K562 (cell line): ENCODE results near the gene GFM1. TPM values are rescaled to one million over a fixed set of nuclear protein-coding genes. Genes with fewer than 3 reads are reported as not detected.

ENCODE experiments used
- ATF1 ChIP-seq, 2 experiments: fragments of 450-650 bp in 1 of 2; IDR thresholded peaks; 2 replicates each; pipeline ENCODE4 v1.6.1; 2016; ENCODE audit warnings: missing compliant biosample characterization in 1 of 2, missing genetic modification characterization in 1 of 2
- C11orf30 ChIP-seq: fragments of 450-650 bp; IDR thresholded peaks from 2 replicates; pipeline ENCODE4 v1.6.1; 2016; ENCODE audit warnings: low read depth, mild to moderate bottlenecking
- CAMTA2 ChIP-seq: fragments of 250-450 bp; sonication (Bioruptor Pico); conservative IDR thresholded peaks from 2 replicates; pipeline ENCODE4 v1.5.1; 2022
- CBFA2T2 ChIP-seq: fragments of 450-650 bp; conservative IDR thresholded peaks from 2 replicates; pipeline ENCODE4 v1.6.1; 2017; ENCODE audit warnings: mild to moderate bottlenecking
- CBX8 ChIP-seq: fragments of 200-600 bp; sonication (generic); IDR thresholded peaks from 2 replicates; pipeline ENCODE4 v1.6.1; 2012; ENCODE audit warnings: borderline replicate concordance, mixed run types, low read depth, mild to moderate bottlenecking, moderate library complexity, mixed read lengths, low read length, control low read depth, inconsistent platforms; ENCODE audit not compliant: poor library complexity, severe bottlenecking; ENCODE audit errors: extremely low read depth
- GTF2E2 ChIP-seq: fragments of 200-800 bp; sonication (Bioruptor generic); IDR thresholded peaks from 2 replicates; pipeline ENCODE4 v1.6.1; 2016; ENCODE audit warnings: missing genetic modification characterization, missing compliant biosample characterization
- HDAC2 ChIP-seq: fragments of 450-650 bp; IDR thresholded peaks from 2 replicates; pipeline ENCODE4 v1.6.1; 2016; ENCODE audit warnings: mild to moderate bottlenecking
- JUNB ChIP-seq: fragments of 450-650 bp; formaldehyde crosslinking; conservative IDR thresholded peaks from 2 replicates; pipeline ENCODE4 v1.4.0; 2020; ENCODE audit warnings: mild to moderate bottlenecking
- JUND ChIP-seq, 2 experiments: IDR thresholded peaks; 2 replicates in 1 of 2; 3 replicates in 1 of 2; pipeline ENCODE4 v1.6.1; 2011; ENCODE audit warnings: borderline replicate concordance in 2 of 2, low read depth in 2 of 2, low read length in 2 of 2, improper control_type of control experiment in 1 of 2, missing biosample characterization in 1 of 2, missing genetic modification characterization in 1 of 2, missing genetic modification reagents in 1 of 2
- NFATC3 ChIP-seq: fragments of 450-650 bp; IDR thresholded peaks from 2 replicates; pipeline ENCODE4 v1.6.1; 2017; ENCODE audit warnings: mild to moderate bottlenecking
- NFRKB ChIP-seq: fragments of 450-650 bp; IDR thresholded peaks from 2 replicates; pipeline ENCODE4 v1.6.1; 2016; ENCODE audit warnings: low read depth
- RAD21 ChIP-seq, 2 experiments: fragments of 250-450 bp in 1 of 2; fragments of 450-650 bp in 1 of 2; sonication (Bioruptor Pico) in 1 of 2; formaldehyde crosslinking in 1 of 2; IDR thresholded peaks in 1 of 2; conservative IDR thresholded peaks in 1 of 2; 2 replicates each; pipeline versions ENCODE4 v1.4.0 to v1.8.0; 2020 to 2022; ENCODE audit warnings: mild to moderate bottlenecking in 2 of 2, moderate library complexity in 1 of 2
- SMARCB1 ChIP-seq: IDR thresholded peaks from 2 replicates; pipeline ENCODE4 v1.6.1; 2011; ENCODE audit warnings: improper control_type of control experiment, low read depth; ENCODE audit not compliant: insufficient read length
- SREBF1 ChIP-seq: fragments of 150-350 bp; IDR thresholded peaks from 2 replicates; pipeline ENCODE4 v1.6.1; 2014; ENCODE audit warnings: antibody characterized with exemption, low read depth, low read length, borderline replicate concordance
- ZNF311 ChIP-seq: fragments of 250-450 bp; sonication (Bioruptor Pico); IDR thresholded peaks from 2 replicates; pipeline ENCODE4 v1.4.0; 2020; ENCODE audit warnings: mild to moderate bottlenecking, moderate library complexity
- polyA plus RNA-seq, 8 experiments: library from polyadenylated mRNA; depleted of rRNA in 4 of 8; stranded (reverse) in 5 of 8; unstranded in 3 of 8; fragments of >200 nt; fragmentation: Nextera tagmentation in 2 of 8; fragmentation: Illumina TruSeq in 1 of 8; extraction: Ambion mirVana in 2 of 8; extraction: Trizol in 1 of 8; gene quantifications; 2 replicates each; pipeline versions ENCODE4 v1.2.1 to v1.2.3, GENCODE V29; 2011 to 2014; ENCODE audit warnings: inconsistent platforms in 1 of 8, missing spikeins in 1 of 8
- total RNA-seq, 7 experiments: library from RNA; depleted of rRNA in 6 of 7; stranded (reverse); fragments of >200 nt in 6 of 7; fragmentation: Illumina TruSeq in 2 of 7; extraction: Trizol in 2 of 7; gene quantifications; 2 replicates each; pipeline versions ENCODE4 v1.2.1 to v1.2.3, GENCODE V29; 2011 to 2021; ENCODE audit warnings: low replicate concordance in 1 of 7
- TF ChIP-seq, protein P1 (sequence below): fragments of 250-450 bp; sonication (Bioruptor Pico); IDR thresholded peaks from 2 replicates; pipeline ENCODE4 v1.5.0; 2021; ENCODE audit warnings: mild to moderate bottlenecking, moderate library complexity
- TF ChIP-seq, protein P2 (sequence below): IDR thresholded peaks from 2 replicates; pipeline ENCODE4 v1.6.1; 2014; ENCODE audit warnings: antibody characterized with exemption
- TF ChIP-seq, protein P3 (sequence below): fragments of 250-450 bp; sonication (Bioruptor Pico); IDR thresholded peaks from 2 replicates; pipeline ENCODE4 v1.8.0; 2021; ENCODE audit warnings: mild to moderate bottlenecking, moderate library complexity
- TF ChIP-seq, protein P4 (sequence below): fragments of 450-650 bp; IDR thresholded peaks from 2 replicates; pipeline ENCODE4 v1.6.1; 2016
- TF ChIP-seq, protein P5 (sequence below): fragments of 450-650 bp; formaldehyde crosslinking; IDR thresholded peaks from 2 replicates; pipeline ENCODE4 v1.4.0; 2020; ENCODE audit warnings: mild to moderate bottlenecking, moderate library complexity

Gene GFM1
- total and polyA plus RNA-seq, 9 of the 15 experiments (the other 6 are each of a cell fraction or from before 2014, with no cell fraction given), result 38.9 to 86.7 (median 64.8) TPM

DNA sequence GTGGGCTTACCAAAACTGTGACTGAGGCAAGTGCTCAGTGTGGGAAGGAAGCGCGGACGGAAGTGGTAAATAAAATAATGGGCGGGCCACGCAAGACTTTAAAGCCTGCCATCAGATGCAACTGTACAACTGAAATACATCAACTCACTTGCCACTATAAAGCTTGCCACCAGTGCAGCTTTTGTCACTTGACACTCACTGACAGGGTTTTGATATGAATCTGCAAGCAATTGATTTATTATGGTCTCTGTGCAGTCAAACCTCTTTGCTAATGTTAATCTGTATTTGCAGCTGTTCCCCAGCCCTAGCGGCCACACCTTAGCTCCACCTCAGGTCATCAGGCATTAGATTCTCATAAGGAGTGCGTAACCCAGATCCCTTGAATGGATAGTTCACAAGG is 2.3 kb upstream of the GFM1 start (continued):
- TF ChIP-seq, protein P1, sequence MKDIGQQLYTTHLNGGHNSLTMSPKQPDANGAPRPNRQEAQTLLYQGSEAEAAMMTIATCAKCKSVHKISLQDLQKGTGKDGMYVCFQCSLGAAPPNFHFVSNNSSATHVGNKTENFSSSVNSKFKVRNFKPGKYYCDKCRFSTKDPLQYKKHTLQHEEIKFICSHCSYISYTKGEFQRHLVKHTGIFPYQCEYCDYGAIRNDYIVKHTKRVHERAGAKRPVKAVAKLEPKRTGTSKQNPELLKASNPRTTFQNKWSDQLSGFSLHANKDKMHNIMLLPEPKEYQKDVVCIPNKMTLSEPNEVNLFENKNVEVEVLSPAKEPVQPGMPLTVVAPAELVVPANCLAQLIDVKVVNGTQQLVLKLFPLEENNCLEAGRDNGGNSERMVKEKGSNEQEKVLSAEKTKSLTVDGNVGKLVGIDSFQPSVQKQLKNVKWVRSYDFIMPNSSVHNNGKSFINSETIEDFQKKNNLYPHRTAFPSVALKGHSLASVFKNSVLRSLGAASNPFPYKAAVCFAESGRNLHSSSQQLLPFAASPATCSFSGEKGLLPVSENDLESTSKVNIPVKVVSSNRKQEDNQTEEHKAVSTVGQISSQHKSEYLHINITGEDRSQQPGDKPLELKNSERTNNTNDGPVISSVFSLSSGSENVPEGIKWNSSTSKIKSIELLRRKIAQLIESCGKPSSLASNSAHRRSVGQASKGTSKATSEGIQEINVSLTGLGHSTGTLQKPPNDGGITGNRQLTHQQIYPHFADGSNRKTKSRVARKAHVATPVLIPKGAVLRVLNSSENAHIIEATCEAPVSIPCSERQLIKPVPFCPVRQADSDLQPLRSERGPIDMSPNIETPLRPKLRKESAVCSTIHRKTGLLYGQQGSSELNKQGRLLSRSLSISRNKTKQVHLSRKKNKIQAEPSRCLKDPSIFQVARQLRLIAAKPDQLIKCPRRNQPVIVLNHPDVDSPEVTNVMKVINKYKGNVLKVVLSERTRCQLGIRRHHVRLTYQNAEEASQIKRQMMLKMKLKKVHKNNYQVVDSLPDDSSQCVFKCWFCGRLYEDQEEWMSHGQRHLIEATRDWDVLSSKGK, result no peak
- TF ChIP-seq SMARCB1, result no peak
- peak in 1 of 2 experiments; percentile 32; a peak in 3 of 4 replicates for TF ChIP-seq RAD21 (CRISPR knock-in tag; conservative IDR thresholded peaks at IDR 0.05 in 1 of 2, IDR thresholded peaks at IDR 0.05 in 1 of 2)
- no peak for TF ChIP-seq HDAC2
- no peak for TF ChIP-seq NFATC3
- no peak for TF ChIP-seq NFRKB
- no peak for TF ChIP-seq ATF1 (CRISPR knock-in tag; IDR thresholded peaks at IDR 0.05)
- no peak for TF ChIP-seq ATF1 (tag; IDR thresholded peaks at IDR 0.05)
- peak; percentile 14; the same call in 1 of the 2 replicates for TF ChIP-seq JUND (IDR thresholded peaks at IDR 0.05; ENCODE audit: borderline replicate concordance, low read depth, low read length)
- TF ChIP-seq JUND (tag; IDR thresholded peaks at IDR 0.05; ENCODE audit: borderline replicate concordance, low read depth, low read length), result 0 out of 3 replicates have a peak, but pooled peaks have one; percentile 8
- TF ChIP-seq, protein P2, sequence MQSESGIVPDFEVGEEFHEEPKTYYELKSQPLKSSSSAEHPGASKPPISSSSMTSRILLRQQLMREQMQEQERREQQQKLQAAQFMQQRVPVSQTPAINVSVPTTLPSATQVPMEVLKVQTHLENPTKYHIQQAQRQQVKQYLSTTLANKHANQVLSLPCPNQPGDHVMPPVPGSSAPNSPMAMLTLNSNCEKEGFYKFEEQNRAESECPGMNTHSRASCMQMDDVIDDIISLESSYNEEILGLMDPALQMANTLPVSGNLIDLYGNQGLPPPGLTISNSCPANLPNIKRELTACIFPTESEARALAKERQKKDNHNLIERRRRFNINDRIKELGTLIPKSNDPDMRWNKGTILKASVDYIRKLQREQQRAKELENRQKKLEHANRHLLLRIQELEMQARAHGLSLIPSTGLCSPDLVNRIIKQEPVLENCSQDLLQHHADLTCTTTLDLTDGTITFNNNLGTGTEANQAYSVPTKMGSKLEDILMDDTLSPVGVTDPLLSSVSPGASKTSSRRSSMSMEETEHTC, result no peak
- TF ChIP-seq C11orf30, result no peak
- peak; percentile 63 for TF ChIP-seq CBFA2T2
- no peak for TF ChIP-seq CBX8
- TF ChIP-seq, protein P3, sequence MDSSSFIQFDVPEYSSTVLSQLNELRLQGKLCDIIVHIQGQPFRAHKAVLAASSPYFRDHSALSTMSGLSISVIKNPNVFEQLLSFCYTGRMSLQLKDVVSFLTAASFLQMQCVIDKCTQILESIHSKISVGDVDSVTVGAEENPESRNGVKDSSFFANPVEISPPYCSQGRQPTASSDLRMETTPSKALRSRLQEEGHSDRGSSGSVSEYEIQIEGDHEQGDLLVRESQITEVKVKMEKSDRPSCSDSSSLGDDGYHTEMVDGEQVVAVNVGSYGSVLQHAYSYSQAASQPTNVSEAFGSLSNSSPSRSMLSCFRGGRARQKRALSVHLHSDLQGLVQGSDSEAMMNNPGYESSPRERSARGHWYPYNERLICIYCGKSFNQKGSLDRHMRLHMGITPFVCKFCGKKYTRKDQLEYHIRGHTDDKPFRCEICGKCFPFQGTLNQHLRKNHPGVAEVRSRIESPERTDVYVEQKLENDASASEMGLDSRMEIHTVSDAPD, result no peak
- no peak for TF ChIP-seq ZNF311 (CRISPR knock-in tag)
- no peak for TF ChIP-seq CAMTA2 (CRISPR knock-in tag)
- TF ChIP-seq SREBF1, result no peak
- TF ChIP-seq, protein P4, sequence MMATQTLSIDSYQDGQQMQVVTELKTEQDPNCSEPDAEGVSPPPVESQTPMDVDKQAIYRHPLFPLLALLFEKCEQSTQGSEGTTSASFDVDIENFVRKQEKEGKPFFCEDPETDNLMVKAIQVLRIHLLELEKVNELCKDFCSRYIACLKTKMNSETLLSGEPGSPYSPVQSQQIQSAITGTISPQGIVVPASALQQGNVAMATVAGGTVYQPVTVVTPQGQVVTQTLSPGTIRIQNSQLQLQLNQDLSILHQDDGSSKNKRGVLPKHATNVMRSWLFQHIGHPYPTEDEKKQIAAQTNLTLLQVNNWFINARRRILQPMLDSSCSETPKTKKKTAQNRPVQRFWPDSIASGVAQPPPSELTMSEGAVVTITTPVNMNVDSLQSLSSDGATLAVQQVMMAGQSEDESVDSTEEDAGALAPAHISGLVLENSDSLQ, result peak; percentile 91
- TF ChIP-seq, protein P5, sequence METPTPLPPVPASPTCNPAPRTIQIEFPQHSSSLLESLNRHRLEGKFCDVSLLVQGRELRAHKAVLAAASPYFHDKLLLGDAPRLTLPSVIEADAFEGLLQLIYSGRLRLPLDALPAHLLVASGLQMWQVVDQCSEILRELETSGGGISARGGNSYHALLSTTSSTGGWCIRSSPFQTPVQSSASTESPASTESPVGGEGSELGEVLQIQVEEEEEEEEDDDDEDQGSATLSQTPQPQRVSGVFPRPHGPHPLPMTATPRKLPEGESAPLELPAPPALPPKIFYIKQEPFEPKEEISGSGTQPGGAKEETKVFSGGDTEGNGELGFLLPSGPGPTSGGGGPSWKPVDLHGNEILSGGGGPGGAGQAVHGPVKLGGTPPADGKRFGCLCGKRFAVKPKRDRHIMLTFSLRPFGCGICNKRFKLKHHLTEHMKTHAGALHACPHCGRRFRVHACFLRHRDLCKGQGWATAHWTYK, result 0 out of 2 replicates have a peak, but pooled peaks have one; percentile 73
- no peak for TF ChIP-seq JUNB (CRISPR knock-in tag)
- TF ChIP-seq GTF2E2 (tag), result no peak
